ENCODE data around the gene CDON.

The CDON gene

DNA sequence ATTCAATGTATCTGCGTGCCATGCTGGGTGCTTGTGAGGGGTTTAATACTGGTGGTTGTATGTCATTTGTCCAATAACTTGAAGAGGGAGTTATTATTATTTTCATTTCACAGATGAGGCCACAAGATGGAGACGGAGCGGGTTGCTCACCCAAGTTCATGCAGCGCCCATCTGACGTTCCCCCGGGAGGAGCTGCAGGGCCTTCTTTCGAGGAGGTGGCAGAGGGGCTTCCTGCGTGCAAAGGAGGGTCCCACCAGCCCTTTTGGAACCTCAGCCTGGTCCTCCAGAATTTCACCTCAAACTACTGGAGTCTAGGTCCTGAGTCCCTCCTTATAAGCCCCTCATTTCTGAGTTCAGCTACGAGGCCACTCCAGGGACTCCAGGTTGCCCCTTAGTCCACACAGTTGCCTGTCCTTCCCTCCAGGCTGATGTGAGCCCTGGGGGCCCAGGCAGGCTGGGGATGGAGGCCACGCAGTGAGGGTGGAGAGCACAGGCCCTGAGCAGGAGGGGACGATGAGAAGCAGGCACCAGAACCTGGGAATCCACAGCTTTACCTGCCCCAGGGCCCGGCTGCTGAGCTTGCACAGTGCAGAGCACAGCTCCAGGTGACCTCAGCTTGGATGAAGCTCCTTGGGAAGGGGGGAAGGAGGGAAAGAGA lies 119.8 kb downstream of the CDON start:
- DNase-seq, result no peak

DNA sequence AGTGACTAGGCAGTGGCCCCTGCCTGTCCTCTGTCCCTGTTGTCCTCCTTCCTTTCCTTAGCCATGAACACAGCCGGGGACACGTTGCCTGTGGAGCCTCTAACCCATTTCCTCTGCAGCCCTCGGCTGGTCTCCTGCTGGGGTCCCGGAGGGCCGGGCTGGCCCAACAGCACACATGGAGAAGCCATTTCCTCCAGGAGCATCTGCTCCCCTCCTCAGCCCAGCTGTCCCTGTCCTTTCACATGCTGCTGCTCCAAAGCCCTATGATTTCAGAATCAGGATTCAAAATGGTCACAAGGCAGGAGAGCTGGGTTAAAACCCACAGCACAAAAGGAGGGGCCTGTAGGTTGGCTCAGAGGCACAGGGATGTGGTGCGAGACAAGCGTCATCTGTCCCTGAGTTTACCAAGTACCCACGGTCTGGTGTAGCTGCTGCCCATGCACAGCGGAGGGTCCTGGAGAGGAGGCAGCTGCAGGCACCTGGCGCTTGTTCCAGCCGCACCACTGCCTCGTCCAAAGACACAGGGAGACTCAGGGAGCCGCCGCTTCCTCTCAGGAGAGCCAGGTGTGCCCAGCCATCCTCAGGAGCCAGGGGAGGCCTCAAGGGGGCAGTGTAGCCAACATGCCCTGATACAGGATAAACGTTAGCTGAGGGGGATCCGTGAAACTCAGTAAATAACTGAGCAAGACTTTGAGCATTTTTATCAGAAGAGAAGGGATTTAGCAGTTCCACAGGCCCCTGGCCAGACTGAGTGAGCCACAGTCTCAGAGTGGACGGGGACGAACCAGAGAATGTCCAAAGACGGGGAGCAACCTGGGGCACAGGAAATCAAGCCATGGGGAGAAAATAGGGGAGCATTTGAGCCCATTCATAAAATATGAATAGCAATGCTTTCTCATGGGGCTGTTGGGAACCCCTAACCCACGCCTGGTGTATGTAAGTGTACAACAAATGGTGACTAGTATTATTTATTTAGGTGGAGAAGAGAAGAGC lies 120.8 kb downstream of the CDON start:
- peak; percentile 79 for DNase-seq

DNA sequence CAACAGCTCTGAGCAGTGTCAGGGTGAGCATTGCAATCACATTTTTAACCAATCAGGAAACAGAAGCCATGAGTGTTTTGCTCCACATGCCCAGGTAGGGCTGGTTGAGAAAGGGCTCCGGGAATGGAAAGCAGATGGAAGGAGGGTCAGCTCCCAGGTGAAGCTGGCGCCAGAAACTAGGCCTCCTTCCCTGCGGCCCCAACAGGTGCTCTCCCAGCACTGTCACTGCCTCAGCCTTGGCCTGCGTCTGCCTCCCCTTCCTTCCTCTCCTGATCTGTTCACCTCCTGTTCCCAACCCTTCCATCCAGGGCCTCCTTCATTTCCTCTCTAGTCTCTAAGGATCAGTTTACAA lies 121.4 kb downstream of the CDON start:
- DNase-seq, result no peak

DNA sequence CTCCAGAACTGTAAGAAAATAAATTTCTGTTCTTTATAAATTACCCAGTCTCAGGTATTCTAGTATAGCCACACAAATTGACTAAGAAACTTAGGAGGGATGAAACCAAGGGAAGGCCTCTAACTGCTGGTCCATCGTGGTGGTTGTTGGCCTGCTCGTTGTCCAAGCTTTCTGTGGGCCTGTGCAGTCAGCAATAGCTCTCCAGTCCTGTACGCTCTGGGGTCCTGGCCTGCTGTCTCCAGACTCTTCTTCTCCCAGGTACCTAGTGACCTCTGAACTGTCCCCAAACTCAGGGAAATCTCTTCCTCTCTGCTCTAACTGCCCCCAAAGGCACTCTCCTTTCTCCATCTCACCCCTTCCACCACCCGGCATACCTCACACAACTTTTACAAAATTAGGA lies 122.5 kb downstream of the CDON start:
- DNase-seq, result no peak

DNA sequence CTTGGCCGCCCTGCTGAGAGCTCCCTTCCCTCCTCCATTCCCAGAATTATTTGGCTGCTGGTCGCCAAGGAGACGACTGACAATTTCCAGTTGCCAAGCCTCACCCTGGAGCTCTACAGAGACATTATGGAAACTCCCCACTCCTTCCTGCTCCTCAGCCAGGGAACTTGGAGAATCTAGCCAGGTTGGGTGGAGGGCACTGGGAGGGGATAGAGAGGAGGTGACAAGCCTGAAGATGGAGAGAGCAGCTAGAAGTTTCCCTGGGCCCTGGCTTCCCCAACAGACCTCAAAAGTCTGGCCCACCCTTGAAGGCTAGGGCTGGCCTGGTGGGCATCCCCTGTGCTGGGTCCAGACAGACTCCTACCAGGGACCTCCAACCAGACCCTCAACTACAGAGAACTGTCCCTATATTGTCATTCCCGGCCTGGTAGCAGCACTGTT lies 123.6 kb downstream of the CDON start:
- no peak for DNase-seq

DNA sequence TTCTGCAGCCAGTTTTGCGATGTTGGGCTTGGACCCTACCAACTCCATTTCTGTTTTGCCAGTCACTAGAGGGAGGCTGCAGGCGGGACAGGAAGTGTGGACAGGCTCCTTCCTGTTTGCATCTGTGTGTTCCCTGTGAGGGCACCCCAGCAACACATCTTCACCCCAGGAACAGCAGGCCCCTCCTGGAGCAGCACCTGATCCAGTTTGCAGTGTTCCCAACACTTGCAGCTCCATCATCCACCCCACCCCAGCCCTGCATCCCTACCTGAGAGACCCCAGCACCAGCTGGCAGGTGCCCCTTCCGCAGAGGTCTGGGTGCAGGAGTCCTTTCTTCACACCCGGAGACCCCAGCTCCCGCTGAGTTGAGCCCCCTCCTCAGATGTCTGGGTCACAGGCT lies 124.2 kb downstream of the CDON start:
- DNase-seq, result no peak

DNA sequence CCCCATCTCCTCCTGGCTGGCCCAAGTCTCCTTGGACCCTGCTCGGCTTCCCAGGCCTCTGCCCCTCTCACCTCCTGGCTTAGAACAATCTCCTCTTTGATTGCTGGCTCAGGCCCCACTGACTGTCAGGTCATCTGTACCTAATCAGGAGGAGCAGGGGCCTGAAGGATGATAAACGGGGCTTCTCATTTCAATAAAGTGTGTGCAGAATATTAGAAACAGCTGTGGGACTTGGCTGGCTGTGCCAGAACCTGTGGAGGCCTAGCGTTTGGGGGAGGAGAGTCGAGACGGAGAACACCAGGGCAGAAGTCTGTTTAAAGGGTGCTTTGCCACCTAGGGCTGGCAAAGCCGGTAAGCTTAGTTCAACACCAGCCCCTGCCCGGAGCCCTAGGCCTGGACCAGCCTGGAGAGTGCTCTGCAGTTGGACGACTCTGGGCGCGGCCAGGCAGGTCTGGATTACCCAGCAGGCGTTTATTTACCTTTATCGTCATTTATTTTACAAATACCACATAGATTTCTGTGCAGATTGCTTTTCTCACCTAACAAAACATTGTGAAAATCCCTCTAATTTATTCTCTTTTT lies 127.0 kb downstream of the CDON start:
- DNase-seq, result peak; percentile 74

DNA sequence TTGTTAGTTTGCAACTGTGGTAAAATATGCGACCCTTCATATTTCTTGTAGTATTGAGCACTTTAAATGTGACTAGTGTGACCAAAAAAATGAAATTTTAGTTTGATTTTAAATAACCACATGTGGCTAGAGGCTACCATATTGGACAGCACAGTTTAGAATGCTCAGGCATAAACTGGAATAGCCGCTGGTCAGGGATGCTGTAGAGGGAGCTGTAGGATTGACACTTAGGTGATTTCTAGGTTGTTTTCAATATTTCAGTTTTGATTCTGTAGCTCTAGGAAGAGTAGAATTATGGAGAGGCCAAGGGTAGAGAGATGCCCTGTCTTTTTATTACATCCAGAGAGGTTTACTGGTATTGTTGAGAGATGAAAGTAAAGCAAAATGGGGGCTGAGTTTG lies 127.6 kb downstream of the CDON start:
- DNase-seq, result no peak

DNA sequence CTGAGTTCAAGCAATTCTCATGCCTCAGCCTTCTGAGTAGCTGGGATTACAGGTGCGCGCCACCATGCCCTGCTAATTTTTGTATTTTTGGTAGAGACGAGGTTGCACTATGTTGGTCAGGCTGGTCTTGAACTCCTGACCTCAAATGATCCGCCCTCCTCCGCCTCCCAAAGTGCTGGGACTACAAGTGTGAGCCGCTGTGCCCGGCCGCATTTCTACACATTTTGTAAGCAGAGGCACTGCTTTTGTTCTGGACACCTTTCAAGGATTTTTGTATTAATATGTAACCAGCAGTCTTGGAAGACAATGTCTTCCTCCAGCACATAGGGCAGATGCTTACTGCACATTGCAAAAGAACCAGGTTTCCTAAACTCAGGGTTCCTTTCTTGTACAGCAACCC lies 128.2 kb downstream of the CDON start:
- no peak for DNase-seq

DNA sequence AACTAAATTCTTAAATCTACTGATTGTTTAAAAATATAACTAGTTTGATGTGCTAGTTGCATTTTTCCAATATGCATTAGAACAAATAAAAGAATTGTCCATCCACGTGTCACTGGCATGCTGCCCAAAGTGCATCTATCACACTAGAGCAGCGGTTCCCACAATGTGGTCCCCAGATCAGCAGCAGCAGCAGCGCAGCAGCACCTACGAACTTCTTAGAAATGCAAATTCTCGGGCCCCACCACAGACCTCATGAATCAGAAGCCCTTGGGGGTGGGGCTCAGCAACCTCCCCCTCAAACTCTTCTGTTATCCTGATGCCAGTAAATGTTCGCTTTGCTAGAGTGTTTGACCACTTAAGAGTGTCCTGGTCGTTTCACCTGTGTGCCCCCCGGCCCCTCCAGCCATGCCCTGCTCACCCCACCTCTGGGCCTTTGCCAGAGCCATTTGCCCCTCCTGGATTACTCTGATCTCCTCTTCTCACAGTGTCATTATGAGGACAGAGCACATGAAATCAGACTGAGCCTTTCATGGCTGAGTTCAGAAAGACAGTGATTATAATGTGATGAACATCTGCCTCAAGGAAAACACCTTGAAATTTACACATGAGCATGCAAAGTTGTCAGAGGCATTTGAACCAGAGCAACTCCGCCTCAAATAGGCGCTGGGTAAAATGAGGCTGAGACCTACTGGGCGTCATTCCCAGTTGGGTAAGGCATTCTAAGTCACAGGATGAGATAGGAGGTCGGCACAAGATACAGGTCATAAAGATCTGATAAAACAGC lies 129.4 kb downstream of the CDON start:
- DNase-seq, result no peak

DNA sequence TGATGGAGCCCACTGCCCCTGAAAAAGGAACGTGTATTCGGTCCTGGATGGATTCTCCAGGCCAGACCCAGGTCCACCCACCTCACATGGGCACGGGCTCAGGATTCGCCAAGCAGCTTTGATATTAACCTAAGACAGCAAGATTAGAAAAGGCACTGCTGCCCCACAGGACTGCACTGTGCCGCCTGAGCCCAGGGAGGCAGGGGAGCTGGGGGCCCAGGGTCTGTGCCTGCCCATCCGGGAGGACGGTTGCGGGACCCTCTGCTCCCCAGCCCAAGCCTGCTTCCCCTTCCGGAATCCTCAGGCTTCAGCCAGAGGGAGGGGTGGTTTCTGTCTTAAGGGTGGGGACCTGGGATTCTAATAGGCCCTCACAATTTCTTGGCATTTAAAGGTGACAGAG lies 130.4 kb downstream of the CDON start:
- no peak for DNase-seq

DNA sequence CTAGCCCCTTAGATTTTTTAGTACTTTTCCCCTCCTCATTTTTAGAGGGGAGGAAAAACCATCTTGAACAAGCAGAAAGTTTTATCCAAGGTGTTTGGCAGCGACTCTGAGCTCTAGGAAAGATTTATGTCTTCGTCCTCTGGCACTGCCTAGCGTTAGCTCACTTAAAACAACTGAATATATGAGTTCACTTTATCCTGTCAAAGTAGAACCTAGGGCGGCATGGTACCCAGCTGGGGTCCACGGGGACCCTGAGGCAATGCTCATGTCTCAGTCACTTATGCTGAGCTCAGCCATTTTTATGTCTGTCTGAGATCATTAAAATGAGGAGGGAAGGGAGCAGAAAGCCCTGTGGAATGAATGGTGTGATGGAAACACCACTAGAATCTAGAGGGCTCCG lies 131.0 kb downstream of the CDON start:
- DNase-seq, result no peak

DNA sequence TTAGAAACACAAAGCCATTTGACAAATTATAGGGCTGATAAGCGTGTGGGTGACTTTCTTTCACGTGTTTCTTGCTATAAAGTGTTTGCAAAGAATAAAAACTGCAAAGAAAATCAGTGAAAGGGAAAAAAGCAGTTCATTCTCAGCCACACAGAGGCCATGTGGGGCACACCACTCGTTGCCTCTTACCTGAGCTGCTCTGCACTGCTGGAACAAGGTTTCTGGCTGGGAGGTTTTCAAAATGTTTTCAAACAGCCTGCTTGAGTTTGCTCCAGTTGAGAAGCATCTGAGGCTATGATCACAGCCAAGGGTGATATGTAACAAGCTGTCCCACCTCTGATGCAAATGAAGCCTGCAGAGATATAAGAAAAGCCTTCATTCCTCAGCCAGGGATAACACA lies 131.6 kb downstream of the CDON start:
- no peak for DNase-seq

DNA sequence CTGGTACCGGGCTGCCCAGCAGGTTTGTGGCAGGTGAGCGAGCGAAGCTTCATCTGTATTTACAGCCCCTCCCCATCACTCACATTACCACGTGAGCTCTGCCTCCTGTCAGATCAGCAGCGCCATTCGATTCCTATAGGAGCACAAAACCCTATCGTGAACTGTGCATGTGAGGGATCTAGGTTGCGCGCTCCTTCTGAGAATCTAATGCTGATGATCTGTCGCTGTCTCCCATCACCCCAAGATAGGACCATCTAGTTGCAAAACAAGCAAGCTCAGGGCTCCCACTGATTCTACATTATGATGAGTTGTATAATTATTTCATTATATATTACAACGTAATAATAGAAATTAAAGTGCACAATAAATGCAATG lies 132.6 kb downstream of the CDON start:
- DNase-seq, result no peak

DNA sequence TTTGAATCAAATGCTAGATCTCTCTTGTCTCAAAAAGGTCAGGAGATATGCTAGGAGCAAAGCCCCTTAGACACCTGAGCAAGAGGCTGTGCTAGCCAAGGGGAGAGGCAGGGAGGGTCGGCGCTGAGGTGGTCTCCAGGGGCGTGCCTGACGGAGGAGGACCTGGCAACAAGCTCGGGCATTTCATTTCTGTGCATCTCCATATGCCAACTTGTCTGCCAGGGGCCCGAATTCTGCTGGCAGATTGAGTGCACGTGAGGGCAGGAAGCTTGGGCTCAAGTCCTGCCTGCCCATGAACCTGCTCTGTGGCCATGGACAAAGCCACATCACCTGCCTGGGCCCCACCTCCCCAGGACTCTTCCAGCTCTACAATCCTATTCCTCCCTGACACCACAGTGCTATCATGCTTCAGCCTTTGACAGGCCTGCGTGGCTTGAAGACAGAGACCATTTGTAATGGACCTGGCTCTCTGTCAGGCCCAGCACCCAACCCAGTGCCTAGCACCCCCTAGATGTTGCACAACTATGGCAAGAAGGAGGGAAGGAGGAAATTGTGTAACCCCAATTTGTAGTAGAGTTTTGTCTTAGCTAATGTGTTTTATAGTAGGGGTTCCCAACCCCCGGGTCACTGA lies 133.1 kb downstream of the CDON start:
- DNase-seq, result no peak

DNA sequence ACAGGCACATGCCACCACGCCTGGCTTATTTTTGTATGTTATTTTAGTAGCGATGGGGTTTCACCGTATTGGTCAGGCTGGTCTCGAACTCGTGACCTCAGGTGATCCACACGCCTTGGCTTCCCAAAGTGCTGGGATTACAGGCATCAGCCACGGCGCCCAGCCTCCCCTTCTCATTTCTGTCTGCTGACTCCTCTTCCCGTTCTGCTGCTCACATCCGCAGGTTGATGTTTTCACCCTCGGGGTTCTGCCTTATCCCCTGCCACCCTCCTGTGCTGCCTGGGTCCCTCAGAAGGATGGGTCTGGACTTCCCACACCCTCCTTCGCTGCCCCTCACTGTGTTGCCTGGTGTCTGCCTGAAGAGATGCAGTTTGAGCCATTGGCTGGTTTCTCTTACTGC lies 136.0 kb downstream of the CDON start:
- no peak for DNase-seq

DNA sequence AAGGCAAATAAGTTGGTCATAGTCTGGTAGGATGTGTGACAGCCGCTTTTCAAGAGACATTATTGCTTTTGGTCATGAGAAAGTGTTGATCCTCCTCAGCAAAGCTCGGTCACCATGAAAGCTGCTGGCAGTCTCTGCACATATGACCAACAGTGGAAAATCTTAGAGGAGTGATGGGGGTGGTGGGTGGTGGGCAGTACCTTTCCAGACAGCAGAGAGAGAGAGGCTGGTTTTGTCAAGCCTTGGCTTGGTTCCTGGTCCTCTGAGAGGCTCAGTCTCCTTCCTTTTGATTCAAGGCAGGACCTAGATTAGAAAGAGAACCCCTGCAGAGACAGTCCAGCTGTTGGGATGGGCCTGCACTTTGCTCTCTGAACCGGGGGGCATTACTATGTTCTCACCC lies 136.9 kb downstream of the CDON start:
- no peak for DNase-seq

DNA sequence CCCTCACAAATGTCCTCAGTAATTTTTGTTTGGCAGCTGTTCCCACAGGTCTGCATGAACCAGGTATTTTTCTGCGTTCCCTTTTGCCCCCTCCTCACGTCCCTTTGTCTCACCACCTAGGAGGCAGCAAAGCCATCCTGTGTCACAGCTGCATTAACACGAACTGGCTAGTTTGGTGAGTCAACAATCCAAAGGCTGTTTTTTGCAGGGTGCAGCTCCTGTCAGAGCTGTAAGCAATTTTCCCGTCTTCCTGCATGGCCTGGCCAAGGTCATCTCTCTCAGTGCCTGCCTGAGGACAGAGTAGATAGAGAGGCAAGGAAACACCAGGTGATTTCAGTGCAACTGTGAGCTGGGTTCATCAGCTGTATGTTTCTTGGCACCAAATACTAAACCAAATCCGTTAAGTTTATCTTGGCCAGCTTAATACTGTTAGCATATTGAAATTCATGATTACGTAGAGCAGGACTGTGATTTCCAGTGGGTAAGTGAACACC lies 137.4 kb downstream of the CDON start:
- DNase-seq, result no peak

DNA sequence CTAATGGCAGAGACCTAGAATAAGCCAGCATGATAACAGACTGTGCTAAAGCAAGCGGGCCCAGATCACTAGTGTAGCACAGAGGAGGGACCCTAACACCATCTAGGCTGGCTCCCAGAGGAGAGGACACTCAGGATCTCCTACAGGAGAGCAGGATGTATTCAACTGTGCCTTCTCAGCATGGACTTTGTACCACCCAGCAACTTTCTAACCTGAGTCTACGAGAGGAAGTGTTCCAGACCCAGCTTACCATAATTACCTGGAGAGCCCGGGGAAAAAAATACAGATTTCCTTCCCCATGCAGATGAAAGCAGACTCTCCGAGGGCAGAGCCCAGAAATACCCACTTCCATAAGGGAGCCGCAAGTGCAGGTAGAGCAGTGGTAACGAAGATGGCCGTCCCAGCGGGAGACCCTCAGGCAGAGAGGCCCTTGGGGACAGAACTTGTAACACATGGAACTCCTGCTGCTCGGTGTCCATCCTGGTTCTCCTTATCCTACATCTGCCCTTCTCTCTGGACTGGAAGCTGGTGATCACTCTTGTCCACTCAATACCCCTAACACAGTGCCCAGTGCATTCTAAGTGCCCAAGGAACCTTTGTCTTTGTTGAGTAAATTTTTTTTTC lies 138.2 kb downstream of the CDON start:
- no peak for DNase-seq

DNA sequence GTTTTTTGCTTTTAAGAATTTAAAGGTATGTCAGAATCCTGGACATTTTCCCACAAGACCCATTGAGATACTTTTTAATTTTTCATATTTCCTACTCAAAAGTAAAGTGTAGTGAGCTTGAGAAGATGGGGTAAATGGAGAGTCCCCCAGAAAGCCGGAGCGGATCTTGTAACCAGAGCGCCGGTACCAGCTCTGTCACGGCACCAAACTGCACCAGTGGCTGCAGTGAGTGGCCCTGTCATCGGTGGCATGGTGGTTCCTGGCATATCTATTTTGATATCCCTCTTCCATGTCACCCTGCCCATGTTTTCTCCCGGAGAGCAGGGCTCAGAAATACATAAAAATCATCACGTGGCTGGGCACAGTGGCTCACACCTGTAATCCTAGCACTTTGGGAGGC lies 139.0 kb downstream of the CDON start:
- no peak for DNase-seq

DNA sequence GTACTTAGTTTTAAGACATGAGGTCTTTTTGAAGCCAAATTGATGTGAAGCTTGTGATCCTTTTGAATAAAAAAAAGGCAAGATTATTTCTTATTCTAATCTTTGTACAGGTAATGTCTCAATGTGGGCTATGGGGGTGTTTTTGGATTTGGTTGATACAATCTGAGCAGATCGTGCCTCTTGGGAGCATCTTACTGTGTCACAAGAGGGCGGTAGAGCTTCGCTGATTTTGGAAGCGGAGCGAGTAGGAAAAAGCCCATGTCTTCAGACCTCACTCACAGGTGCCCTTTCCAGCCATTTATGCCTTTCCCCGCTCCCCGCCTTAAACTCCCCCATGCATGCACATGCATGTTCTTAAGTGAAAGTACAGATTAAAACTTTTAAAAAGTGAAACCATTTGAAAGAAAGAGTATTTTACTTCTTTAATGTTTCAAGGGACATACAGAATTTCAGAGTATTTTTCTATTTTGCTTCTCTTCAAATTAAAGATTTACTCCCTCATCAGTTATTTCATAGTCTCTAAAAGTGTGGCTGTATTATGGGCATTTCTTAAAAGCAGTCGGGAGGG lies 139.6 kb downstream of the CDON start:
- DNase-seq, result peak; percentile 94

DNA sequence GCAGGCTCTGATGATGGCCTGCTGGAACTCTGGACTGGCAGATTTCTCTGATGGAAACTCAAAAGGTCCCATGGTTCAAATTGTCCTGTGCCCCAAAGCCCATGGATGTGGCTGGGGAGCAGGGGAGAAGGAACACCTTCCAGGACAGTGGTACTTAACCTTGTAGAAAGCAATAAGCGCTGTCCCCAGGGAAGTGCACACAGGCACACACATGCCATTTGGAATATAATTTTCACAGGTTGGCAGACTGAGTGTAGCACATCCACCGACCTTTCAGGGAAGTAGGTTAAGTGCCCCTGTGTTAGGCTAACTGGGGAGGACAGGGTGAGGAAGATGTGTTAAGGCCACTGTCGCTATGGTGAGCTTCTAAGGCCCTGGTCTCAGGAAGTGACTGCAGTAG lies 140.5 kb downstream of the CDON start:
- no peak for DNase-seq

All from eye (tissue), 1 donor.